Umbilical cord (tissue), 2 donors: Measurements from ENCODE around the gene PCDHGB6. TPM values are rescaled to one million over a fixed set of nuclear protein-coding genes. Genes with fewer than 3 reads are reported as not detected.
"Not testable (repeated sequence)": the region's sequence is repeated elsewhere in the genome, so short reads cannot be mapped to it uniquely, and the experiment has no call there.

ENCODE experiments used
- DNase-seq: peaks from one replicate; pipeline ENCODE4 v3.0.0-alpha.2; 2015; ENCODE audit warnings: low spot score
- total RNA-seq: library from RNA; depleted of rRNA; stranded (reverse); fragments of >200 nt; gene quantifications from one replicate; pipeline ENCODE4 v1.2.3, GENCODE V29; 2014; ENCODE audit warnings: low replicate concordance; ENCODE audit not compliant: insufficient read depth

PCDHGB6 gene
- total RNA-seq, 1 donor from 2014 or later: 9.1 TPM

DNA sequence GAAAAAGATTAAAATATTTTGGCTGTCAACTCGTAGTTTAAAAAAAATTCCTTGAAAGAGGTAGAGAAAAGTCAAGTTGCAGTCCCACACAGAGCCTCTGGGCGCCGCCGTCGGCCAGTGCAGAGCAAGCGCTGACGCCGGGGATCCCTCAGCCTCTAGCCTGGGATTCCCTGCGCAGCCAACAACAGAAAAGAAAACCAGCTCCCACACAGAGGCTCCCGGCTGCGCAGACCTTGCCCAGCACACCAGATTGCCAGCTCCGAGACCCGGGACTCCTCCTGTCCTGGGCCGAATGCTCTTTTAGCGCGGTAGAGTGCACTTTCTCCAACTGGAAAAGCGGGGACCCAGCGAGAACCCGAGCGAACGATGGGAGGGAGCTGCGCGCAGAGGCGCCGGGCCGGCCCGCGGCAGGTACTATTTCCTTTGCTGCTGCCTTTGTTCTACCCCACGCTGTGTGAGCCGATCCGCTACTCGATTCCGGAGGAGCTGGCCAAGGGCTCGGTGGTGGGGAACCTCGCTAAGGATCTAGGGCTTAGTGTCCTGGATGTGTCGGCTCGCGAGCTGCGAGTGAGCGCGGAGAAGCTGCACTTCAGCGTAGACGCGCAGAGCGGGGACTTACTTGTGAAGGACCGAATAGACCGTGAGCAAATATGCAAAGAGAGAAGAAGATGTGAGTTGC, 9.8 kb downstream of the PCDHGB6 start, which contains the start of gene PCDHGB7:
PCDHGB7 (plus strand) TSS at position 184 of the 679 bp plus-strand sequence; CDS start at position 367, 183 bp downstream.
- DNase-seq: peak; percentile 55

DNA sequence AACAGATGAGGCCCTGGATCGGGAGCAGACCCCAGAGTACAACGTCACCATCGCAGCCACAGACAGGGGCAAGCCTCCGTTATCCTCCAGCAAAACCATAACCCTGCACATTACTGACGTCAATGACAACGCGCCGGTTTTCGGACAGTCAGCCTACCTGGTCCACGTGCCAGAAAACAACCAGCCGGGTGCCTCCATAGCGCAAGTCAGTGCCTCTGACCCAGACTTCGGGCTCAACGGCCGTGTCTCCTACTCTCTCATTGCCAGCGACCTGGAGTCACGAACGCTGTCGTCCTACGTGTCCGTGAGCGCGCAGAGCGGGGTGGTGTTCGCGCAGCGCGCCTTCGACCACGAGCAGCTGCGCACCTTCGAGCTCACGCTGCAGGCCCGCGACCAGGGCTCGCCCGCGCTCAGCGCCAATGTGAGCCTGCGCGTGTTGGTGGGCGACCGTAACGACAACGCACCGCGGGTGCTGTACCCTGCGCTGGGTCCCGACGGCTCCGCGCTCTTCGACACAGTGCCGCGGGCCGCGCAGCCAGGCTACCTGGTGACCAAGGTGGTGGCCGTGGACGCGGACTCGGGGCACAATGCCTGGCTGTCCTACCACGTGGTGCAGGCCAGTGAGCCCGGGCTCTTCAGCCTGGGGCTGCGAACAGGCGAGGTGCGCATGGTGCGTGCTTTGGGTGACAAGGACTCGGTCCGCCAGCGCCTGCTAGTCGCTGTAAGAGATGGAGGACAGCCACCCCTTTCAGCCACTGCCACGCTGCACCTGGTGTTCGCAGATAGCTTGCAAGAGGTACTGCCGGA, 11.5 kb downstream of the PCDHGB6 start:
- no peak for DNase-seq

DNA sequence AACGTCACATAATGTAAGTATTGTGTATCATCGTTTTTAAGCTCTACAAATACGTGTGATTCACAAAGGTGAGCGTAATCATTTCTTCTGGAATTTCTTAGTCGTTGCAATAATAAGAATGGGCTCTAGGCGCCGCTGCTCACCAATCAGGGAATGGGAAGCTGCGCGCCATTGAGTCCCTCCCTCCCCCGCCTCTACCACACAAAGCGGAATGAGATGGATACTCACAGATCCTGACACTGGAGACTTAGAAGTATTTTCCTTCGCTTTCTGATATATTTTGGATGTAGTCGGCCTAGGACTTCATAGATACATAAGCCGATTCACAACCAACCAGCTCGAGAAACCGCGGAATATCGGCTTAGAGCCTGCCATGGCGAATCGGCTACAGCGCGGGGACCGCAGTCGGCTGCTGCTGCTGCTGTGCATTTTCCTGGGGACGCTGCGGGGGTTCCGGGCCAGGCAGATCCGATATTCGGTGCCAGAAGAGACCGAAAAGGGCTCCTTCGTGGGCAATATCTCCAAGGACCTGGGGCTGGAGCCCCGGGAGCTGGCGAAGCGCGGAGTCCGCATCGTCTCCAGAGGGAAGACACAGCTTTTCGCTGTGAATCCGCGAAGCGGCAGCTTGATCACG, 13.2 kb downstream of the PCDHGB6 start, which contains the start of gene PCDHGA11:
PCDHGA11 (plus strand) TSS at position 197 of the 634 bp plus-strand sequence; CDS start at position 374, 177 bp downstream.
- DNase-seq: peak; percentile 21

DNA sequence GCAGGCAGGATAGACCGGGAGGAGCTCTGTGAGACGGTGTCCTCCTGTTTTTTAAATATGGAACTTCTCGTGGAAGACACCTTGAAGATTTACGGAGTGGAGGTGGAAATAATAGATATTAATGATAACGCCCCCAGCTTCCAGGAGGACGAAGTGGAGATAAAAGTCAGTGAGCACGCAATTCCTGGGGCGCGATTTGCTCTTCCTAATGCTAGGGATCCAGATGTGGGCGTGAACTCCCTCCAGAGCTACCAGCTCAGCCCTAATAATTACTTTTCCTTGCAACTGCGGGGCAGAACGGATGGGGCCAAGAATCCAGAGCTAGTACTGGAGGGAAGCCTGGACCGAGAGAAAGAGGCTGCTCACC, 13.7 kb downstream of the PCDHGB6 start:
- no peak for DNase-seq

DNA sequence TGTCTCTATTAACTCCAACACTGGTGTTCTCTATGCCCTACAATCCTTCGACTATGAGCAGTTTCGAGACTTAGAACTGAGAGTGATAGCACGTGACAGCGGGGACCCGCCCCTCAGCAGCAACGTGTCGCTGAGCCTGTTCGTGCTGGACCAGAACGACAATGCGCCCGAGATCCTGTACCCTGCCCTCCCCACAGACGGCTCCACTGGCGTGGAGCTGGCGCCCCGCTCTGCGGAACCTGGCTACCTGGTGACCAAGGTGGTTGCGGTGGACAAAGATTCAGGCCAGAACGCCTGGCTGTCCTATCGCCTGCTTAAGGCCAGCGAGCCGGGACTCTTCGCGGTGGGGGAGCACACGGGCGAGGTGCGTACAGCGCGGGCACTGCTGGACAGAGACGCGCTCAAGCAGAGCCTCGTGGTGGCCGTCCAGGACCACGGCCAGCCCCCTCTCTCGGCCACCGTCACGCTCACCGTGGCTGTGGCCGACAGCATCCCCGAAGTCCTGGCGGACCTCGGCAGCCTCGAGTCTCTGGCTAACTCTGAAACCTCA, 15.0 kb downstream of the PCDHGB6 start:
- no peak for DNase-seq

DNA sequence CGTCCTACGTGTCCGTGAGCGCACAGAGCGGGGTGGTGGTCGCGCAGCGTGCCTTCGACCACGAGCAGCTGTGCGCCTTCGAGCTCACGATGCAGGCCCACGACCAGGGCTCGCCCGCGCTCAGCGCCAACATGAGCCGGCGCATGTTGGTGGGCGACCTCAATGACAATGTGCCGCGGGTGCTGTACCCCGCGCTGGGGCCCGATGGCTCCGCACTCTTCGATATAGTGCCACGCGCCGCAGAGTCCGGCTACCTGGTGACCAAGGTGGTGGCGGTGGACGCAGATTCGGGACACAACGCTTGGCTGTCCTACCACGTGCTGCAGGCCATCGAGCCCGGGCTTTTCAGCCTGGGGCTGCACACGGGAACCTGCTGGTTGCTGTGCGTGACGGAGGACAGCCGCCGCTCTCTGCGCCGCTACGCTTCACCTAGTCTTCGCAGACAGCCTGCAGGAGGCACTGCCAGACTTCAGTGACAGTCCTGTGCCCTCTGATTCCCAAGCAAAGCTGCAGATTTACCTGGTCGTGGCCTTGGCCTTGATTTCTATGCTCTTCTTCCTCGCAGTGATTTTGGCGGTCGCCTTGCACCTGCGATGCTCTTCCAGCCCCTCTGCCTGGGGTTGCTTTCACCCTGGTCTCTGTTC, 20.1 kb downstream of the PCDHGB6 start:
- no peak for DNase-seq

DNA sequence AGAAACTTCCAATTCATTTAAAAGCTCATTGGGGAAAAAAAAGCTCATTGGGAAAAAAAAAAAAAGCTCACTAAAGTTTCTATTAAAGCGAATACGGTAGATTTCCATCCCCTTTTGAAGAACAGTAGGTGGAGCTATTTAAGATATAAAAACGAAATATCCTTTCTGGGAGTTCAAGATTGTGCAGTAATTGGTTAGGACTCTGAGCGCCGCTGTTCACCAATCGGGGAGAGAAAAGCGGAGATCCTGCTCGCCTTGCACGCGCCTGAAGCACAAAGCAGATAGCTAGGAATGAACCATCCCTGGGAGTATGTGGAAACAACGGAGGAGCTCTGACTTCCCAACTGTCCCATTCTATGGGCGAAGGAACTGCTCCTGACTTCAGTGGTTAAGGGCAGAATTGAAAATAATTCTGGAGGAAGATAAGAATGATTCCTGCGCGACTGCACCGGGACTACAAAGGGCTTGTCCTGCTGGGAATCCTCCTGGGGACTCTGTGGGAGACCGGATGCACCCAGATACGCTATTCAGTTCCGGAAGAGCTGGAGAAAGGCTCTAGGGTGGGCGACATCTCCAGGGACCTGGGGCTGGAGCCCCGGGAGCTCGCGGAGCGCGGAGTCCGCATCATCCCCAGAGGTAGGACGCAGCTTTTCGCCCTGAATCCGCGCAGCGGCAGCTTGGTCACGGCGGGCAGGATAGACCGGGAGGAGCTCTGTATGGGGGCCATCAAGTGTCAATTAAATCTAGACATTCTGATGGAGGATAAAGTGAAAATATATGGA, 22.7 kb downstream of the PCDHGB6 start, which contains the start of gene PCDHGA12:
PCDHGA12 (plus strand) TSS at position 176 of the 782 bp plus-strand sequence; CDS start at position 429, 253 bp downstream.
- peak; percentile 36 for DNase-seq

DNA sequence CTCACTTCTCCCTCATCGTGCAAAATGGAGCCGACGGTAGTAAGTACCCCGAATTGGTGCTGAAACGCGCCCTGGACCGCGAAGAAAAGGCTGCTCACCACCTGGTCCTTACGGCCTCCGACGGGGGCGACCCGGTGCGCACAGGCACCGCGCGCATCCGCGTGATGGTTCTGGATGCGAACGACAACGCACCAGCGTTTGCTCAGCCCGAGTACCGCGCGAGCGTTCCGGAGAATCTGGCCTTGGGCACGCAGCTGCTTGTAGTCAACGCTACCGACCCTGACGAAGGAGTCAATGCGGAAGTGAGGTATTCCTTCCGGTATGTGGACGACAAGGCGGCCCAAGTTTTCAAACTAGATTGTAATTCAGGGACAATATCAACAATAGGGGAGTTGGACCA, 23.5 kb downstream of the PCDHGB6 start:
- no peak for DNase-seq

DNA sequence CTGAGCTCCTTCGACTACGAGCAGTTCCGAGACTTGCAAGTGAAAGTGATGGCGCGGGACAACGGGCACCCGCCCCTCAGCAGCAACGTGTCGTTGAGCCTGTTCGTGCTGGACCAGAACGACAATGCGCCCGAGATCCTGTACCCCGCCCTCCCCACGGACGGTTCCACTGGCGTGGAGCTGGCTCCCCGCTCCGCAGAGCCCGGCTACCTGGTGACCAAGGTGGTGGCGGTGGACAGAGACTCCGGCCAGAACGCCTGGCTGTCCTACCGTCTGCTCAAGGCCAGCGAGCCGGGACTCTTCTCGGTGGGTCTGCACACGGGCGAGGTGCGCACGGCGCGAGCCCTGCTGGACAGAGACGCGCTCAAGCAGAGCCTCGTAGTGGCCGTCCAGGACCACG, 24.5 kb downstream of the PCDHGB6 start:
- not testable (repeated sequence) for DNase-seq

DNA sequence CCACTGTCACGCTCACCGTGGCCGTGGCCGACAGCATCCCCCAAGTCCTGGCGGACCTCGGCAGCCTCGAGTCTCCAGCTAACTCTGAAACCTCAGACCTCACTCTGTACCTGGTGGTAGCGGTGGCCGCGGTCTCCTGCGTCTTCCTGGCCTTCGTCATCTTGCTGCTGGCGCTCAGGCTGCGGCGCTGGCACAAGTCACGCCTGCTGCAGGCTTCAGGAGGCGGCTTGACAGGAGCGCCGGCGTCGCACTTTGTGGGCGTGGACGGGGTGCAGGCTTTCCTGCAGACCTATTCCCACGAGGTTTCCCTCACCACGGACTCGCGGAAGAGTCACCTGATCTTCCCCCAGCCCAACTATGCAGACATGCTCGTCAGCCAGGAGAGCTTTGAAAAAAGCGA, 24.9 kb downstream of the PCDHGB6 start:
- DNase-seq: not testable (repeated sequence)

DNA sequence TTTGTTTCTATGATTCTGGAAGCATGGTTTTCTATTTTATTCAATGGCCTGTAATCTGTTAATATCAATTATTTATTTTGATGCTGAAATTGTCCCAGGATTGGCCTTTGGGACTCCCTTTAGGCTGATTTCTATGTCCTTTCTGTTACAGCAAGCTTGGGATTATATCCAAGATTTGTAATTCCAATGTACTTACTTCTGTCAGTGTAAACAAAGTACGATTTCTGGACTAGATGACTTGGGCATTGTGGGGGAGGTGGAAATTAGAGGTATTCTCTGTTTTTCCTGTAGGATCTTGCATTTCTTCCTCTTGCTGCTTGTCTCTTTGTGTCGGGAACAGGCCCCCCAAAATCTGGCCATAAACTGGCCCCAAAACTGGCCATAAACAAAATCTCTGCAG, 26.2 kb downstream of the PCDHGB6 start:
- no peak for DNase-seq

DNA sequence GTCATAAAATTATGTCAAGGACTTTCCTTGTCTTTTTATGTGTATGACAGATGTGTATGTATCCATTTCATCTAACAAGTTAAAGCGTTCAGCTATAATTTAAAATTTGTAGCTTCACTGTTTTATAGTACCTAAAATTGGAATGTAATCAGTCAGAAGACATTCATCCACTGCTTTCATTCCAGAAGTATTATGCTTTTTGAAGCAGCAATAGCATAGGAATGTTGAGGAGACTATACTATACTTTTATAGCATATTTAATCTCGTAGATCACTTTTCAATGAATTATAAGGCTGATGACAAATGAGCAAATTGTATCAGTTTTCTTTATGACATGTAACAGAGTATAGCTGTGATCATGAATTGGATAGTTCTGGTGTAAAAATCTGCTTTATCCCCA, 29.4 kb downstream of the PCDHGB6 start:
- no peak for DNase-seq

DNA sequence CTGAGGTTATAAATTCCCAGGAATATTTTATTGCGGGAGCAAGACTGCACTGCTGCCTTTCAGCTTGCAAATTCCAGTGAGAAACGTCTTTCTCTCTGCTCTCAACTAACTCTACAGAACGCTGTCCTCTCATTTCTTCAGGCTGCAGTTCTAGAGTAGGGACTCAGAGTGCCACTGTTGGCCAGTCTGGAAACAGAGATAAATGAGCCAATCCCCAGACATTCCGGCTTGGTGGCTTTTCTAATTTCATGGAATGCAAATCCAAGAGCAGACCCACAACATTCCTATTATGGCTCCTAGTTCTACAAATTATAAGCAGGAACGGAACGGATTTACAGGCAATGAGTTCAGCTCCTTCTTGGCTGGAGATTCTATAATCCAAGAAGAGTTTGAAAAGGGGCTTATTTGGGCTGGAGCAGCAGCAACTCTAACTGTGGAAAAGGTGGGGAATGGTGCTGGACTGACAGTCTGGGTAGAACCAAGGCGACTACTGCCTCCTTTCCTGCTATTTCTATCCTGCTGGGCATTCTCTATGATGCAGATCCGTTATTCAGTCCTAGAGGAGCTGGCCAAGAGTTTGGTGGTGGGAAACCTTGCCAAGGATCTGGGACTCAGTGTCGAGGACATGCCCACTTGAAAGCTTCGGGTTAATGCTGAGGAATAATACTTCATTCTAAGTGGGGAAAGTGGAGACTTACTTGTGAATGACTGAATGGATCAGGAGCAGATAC, 31.8 kb downstream of the PCDHGB6 start:
- DNase-seq: no peak

DNA sequence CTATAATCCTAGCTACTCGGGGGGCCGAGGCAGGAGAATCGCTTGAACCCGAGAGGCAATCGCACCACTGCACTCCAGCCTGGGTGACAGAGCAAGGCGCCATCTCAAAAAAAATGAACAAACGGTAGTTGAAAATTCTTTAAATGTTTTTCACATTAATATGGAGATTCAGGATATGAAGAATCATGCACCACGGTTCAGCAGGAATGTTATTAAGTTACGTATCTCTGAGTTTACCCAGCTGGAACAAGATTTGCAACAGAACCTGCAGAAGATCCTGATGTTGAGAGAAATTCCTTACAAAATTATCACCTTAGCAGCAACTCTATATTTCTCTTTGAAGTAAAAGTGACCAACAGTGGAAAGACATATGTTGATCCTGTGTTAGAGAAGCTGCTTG, 32.5 kb downstream of the PCDHGB6 start:
- no peak for DNase-seq

DNA sequence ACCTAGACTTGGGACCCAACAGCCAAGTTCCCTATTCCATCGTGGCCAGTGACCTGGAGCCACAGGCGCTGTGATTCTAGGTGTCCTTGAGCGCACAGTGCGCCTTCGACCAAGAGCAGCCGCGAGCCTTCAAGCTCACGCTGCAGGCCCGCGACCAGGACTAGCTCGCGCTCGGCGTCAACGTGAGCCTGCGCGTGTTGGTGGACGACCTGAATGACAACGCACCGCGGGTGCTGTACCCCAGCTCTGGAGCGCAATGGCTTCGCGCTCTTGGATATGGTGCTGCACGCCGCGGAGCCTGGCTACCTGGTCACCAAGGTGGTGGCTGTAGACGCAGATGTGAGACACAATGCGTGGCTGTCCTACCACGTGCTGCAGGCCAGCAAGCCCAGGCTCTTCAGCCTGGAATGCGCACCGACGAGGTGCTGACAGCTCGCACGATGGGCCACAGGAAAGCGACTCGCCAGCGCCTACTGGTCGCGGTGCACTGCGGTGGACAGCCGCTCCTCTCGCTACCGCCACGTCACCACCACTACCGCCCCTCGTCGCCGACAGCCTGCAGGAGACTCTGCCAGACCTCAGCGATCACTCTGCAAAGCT, 33.9 kb downstream of the PCDHGB6 start:
- no peak for DNase-seq
